Stimulated activated memory B cell treated with anti-CD40 and anti-IgM and Interleukin-4, amounts not matched to agents 10 μg/mL and 1 μg/mL and 100 μg/mL, for 72 hours (primary cell): ENCODE data around the gene UFSP1.
"Not testable (repeated sequence)": the region's sequence is repeated elsewhere in the genome, so short reads cannot be mapped to it uniquely, and the experiment has no call there.

ENCODE experiments used
- ATAC-seq: fragments of 150-1000 bp; cut with Tn5 transposase; 2 replicates; pipeline ENCODE4 v1.10.0; 2021
- H3K27ac Mint-ChIP-seq: one replicate; pipeline ENCODE4 v1.8.0; 2022; ENCODE audit warnings: mild to moderate bottlenecking, mixed read lengths
- H3K27me3 Mint-ChIP-seq: one replicate; pipeline ENCODE4 v1.8.0; 2022; ENCODE audit warnings: mixed read lengths
- H3K36me3 Mint-ChIP-seq: one replicate; pipeline ENCODE4 v1.8.0; 2022; ENCODE audit warnings: mixed read lengths
- H3K4me1 Mint-ChIP-seq: one replicate; pipeline ENCODE4 v1.8.0; 2022; ENCODE audit warnings: mixed read lengths
- H3K4me3 Mint-ChIP-seq: one replicate; pipeline ENCODE4 v1.8.0; 2022; ENCODE audit warnings: mild to moderate bottlenecking, moderate library complexity, mixed read lengths
- H3K9me3 Mint-ChIP-seq: one replicate; pipeline ENCODE4 v1.8.0; 2022; ENCODE audit warnings: mixed read lengths

Gene UFSP1

GRCh38 chr7:100888988-100889750 lies at the start of gene UFSP1:
Gene UFSP1, minus strand, starts transcription at chr7:100889715. Its CDS starts 444 bp downstream, at chr7:100889271.
- peaks cover 45% of the 10 kb centered on the region for H3K27me3 Mint-ChIP-seq
- H3K9me3 Mint-ChIP-seq = no peaks in the 10 kb centered on the region
- peaks cover 44% of the 10 kb centered on the region for H3K36me3 Mint-ChIP-seq
- H3K4me3 Mint-ChIP-seq = peak within 1 kb of the TSS; percentile 81
- H3K4me1 Mint-ChIP-seq = peaks cover 69% of the 10 kb centered on the region
- peak within 1 kb of the TSS; percentile 88 for H3K27ac Mint-ChIP-seq
- peak; percentile 51 for ATAC-seq

GRCh38 chr7:100936167-100936566 lies 46.7 kb upstream of the UFSP1 start:
- not testable (repeated sequence) for H3K4me3 Mint-ChIP-seq, H3K36me3 Mint-ChIP-seq, H3K4me1 Mint-ChIP-seq, H3K27ac Mint-ChIP-seq, ATAC-seq
- Mint-ChIP-seq H3K9me3 (peaks cover 11% of the 10 kb centered on the region), H3K27me3 (peaks cover 46% of the 10 kb centered on the region)

GRCh38 chr7:100935381-100935780 lies 45.9 kb upstream of the UFSP1 start:
- Mint-ChIP-seq H3K27me3 (peaks cover 50% of the 10 kb centered on the region), H3K9me3 (peaks cover 11% of the 10 kb centered on the region)
- not testable (repeated sequence) for H3K4me3 Mint-ChIP-seq, H3K36me3 Mint-ChIP-seq, H3K27ac Mint-ChIP-seq, H3K4me1 Mint-ChIP-seq, ATAC-seq

DNA sequence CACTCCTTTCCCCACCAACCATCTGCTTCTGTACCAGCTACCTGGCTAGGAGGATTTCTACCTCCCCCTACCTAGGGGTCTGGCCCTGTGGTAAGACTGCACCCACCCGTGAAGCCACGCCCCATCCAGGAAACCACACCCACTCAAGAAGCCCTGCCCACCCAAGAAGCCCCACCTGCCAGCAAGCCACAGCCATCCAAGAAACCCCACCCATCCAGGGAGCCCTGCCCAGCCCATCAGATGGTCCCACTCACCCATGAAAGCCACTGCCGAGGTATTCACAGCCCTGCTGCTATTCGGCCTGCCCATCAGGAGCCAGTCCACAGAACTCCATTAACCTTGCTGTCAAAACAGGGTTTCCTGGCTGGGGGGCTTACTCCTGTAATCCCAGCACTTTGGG lies 44.2 kb upstream of the UFSP1 start:
- no peak for ATAC-seq
- H3K4me3 Mint-ChIP-seq = no peak overlapping the region
- H3K27me3 Mint-ChIP-seq = peaks cover 50% of the 10 kb centered on the region
- H3K4me1 Mint-ChIP-seq = no peaks in the 10 kb centered on the region
- peaks cover 6% of the 10 kb centered on the region for H3K36me3 Mint-ChIP-seq
- peaks cover 7% of the 10 kb centered on the region for H3K9me3 Mint-ChIP-seq
- no peak overlapping the region for H3K27ac Mint-ChIP-seq

GRCh38 chr7:100929808-100930174 lies 40.3 kb upstream of the UFSP1 start:
- peaks cover 7% of the 10 kb centered on the region for H3K9me3 Mint-ChIP-seq
- H3K4me1 Mint-ChIP-seq = no peaks in the 10 kb centered on the region
- peaks cover 27% of the 10 kb centered on the region for H3K27me3 Mint-ChIP-seq
- no peak for ATAC-seq
- no peak overlapping the region for H3K27ac Mint-ChIP-seq
- H3K4me3 Mint-ChIP-seq = no peak overlapping the region
- H3K36me3 Mint-ChIP-seq = peaks cover 6% of the 10 kb centered on the region

DNA sequence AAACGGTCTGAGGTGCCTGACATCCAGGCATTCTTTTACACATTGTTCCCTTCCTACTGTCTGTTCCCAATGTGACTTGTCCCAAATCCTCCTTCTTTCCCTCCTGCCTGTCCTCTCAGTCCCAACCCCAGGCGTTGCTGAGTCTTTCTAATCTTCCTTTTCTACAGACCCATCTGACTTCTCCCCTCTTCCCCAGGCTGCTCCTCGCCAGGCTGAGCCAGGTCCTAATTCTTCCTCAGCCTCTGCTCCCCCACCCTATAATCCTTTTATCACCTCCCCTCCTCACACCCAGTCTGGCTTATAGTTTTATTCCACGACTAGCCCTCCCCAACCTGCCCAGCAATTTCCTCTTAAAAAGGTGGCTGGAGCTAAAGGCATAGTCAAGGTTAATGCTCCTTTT lies 34.1 kb upstream of the UFSP1 start:
- not testable (repeated sequence) for H3K9me3 Mint-ChIP-seq, H3K4me1 Mint-ChIP-seq, ATAC-seq, H3K36me3 Mint-ChIP-seq, H3K27ac Mint-ChIP-seq, H3K4me3 Mint-ChIP-seq
- H3K27me3 Mint-ChIP-seq = peaks cover 20% of the 10 kb centered on the region

GRCh38 chr7:100921039-100921438 lies 31.5 kb upstream of the UFSP1 start:
- Mint-ChIP-seq H3K36me3 (no peaks in the 10 kb centered on the region), H3K4me3 (no peak overlapping the region), H3K9me3 (peaks cover 4% of the 10 kb centered on the region), H3K27me3 (peaks cover 38% of the 10 kb centered on the region), H3K4me1 (peaks cover 7% of the 10 kb centered on the region), H3K27ac (no peak overlapping the region)
- no peak for ATAC-seq

DNA sequence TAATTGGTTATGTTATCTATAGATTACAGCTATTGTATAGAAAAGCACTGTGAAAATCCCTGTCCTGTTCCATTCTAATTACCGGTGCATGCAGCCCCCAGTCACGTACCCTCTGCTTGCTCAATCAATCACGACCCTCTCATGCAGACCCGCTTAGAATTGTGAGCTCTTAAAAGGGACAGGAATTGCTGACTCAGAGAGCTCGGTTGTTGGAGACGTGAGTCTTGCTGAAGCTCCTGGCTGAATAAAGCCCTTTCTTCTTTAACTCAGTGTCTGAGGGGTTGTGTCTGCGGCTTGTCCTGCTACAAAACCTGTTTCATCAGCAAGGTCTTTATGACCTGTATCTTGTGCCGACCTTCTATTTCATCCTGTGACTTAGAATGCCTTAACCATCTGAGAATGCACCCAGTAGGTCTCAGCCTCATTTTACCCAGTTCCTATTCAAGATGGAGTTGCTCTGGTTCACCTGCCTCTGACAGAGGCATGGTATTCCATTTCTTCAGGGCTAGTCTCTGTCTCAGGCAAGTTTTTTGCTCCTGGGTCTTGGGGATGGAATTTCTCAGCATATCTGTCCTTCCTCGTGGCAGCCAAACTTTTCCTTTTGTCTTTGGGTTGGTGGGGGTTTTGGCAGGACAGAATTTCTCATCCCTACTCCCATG lies 30.4 kb upstream of the UFSP1 start:
- H3K9me3 Mint-ChIP-seq, H3K4me1 Mint-ChIP-seq: not testable (repeated sequence)

GRCh38 chr7:100919335-100919734 lies 29.8 kb upstream of the UFSP1 start:
- not testable (repeated sequence) for H3K4me3 Mint-ChIP-seq, H3K4me1 Mint-ChIP-seq, ATAC-seq, H3K9me3 Mint-ChIP-seq, H3K27ac Mint-ChIP-seq, H3K36me3 Mint-ChIP-seq
- peaks cover 50% of the 10 kb centered on the region for H3K27me3 Mint-ChIP-seq

More for the DNA sequence above, 30.4 kb upstream of the UFSP1 start:
- H3K4me3 Mint-ChIP-seq, H3K36me3 Mint-ChIP-seq, ATAC-seq, H3K27ac Mint-ChIP-seq: not testable (repeated sequence)
- H3K27me3 Mint-ChIP-seq = peaks cover 44% of the 10 kb centered on the region

DNA sequence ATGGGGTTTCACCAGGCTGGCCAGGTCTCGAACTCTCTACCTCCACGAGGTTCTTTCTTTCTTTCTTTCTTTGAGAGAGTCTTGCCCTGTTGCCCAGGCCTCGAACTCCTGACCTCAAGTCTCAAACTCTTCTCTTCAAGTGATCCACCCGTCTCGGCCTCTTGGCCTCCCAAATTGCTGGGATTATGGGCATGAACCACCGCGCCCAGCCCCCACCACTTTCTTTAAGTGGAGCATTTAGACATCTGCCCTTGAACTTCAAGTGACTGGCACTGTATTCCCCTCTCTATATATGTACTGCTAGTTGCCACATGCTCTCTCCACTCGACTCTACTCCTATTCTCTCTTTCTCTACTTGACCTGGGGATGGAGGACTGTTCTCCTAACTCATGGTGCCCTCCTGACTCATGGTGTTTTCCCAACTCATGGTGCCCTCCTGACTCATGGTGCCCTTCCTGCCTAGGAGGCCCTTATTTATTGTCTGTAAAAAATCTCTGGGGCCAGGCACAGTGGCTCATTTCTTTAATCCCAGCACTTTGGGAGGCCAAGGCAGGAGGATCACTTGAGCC lies 25.4 kb upstream of the UFSP1 start:
- Mint-ChIP-seq H3K4me1 (peaks cover 14% of the 10 kb centered on the region), H3K4me3 (no peak overlapping the region), H3K27ac (no peak overlapping the region), H3K27me3 (peaks cover 57% of the 10 kb centered on the region), H3K36me3 (no peaks in the 10 kb centered on the region), H3K9me3 (no peaks in the 10 kb centered on the region)
- ATAC-seq = no peak

DNA sequence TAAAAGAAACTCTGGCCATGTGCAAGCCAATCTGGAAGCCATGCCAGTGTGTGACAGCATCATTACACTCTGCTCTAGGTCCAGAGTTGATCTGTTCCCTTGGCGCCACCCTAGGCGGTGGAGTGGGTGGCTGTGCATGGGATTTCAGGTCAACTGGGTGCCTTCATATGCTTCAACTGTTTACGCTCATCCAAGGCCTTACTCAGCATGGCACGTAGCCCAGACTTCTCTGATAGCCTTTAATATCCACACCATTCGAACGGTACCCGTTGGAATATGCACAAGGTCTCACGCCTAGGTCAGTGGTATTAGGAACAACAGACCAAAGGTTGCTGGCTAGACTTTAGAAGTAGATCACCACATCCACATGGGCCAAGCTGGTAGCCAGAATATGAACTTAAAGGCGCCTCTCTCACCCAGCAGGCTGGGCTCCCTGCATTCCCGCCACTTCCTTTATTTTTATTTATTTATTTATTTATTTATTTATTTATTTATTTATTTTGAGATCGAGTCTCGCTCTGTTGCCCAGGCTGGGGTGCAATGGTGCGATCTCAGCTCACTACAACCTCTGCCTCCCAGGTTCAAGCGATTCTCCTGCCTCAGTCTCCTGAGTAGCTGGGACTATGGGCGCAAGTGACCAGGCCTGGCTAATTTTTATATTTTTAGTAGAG lies 24.8 kb upstream of the UFSP1 start:
- Mint-ChIP-seq H3K36me3 (no peaks in the 10 kb centered on the region), H3K27ac (no peak overlapping the region), H3K4me1 (peaks cover 14% of the 10 kb centered on the region), H3K9me3 (no peaks in the 10 kb centered on the region), H3K4me3 (no peak overlapping the region), H3K27me3 (peaks cover 57% of the 10 kb centered on the region)
- ATAC-seq = no peak

GRCh38 chr7:100911484-100911883 lies 22.0 kb upstream of the UFSP1 start:
- peaks cover 43% of the 10 kb centered on the region for H3K27me3 Mint-ChIP-seq
- no peak overlapping the region for H3K27ac Mint-ChIP-seq
- peaks cover 4% of the 10 kb centered on the region for H3K36me3 Mint-ChIP-seq
- ATAC-seq = no peak
- H3K4me3 Mint-ChIP-seq = no peak overlapping the region
- peaks cover 11% of the 10 kb centered on the region for H3K4me1 Mint-ChIP-seq
- H3K9me3 Mint-ChIP-seq = peaks cover 4% of the 10 kb centered on the region

DNA sequence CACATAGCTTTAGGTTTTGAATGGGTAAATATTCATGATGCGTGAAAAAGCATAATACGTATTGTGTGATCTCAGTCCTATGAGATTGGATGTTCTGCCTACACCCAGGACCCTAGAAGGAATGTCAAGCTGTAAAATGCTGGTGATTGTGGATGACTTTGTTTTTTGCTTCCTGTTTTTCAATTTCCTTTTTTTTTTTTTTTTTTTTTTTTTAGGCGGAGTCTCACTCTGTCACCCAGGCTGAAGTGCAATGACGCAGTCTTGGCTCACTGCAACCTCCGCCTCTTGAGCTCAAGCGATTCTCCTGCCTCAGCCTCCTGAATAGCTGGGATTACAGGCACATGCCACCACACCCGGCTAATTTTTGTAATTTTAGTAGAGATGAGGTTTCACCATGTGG lies 20.9 kb upstream of the UFSP1 start:
- not testable (repeated sequence) for H3K9me3 Mint-ChIP-seq, H3K4me1 Mint-ChIP-seq, H3K36me3 Mint-ChIP-seq, ATAC-seq, H3K27ac Mint-ChIP-seq, H3K4me3 Mint-ChIP-seq
- peaks cover 38% of the 10 kb centered on the region for H3K27me3 Mint-ChIP-seq

GRCh38 chr7:100908512-100908911 lies 19.0 kb upstream of the UFSP1 start:
- Mint-ChIP-seq H3K9me3 (peaks cover 4% of the 10 kb centered on the region), H3K4me3 (no peak overlapping the region), H3K27me3 (peaks cover 19% of the 10 kb centered on the region), H3K27ac (no peak overlapping the region), H3K4me1 (peaks cover 7% of the 10 kb centered on the region), H3K36me3 (peaks cover 4% of the 10 kb centered on the region)
- no peak for ATAC-seq

DNA sequence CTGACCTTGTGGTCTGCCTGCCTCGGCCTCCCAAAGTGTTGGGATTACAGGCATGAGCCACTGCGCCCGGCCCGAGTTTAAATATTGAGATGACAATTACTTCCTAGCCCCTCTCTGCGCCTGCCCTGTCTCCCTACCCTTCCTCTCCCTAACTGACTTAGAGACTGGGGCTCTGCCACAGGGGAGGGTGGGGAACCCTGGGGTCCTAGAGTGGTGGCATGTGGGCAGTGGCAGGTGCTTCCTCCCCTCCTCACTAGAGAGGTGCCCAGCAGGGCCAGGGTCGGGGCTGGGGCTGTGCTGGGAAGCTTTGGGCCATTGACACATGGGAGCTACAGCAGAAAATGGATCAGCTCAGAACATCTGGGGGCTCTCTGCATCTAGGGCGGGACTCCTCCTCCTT lies 13.1 kb upstream of the UFSP1 start:
- Mint-ChIP-seq H3K36me3 (no peaks in the 10 kb centered on the region), H3K4me3 (no peak overlapping the region), H3K9me3 (no peaks in the 10 kb centered on the region), H3K27me3 (peaks cover 46% of the 10 kb centered on the region), H3K4me1 (no peaks in the 10 kb centered on the region), H3K27ac (no peak overlapping the region)
- peak; percentile 34 for ATAC-seq
